ENCODE data around the gene TRPC6. TPM values are rescaled to one million over a fixed set of nuclear protein-coding genes. Genes with fewer than 3 reads are reported as not detected.
A peak's percentile ranks its signal among the peaks of the same experiment; 100 is the strongest.

TRPC6 gene
- total RNA-seq (under 1 TPM; 0.18 to 0.36 (median 0.23) TPM), polyA plus RNA-seq (0.20 TPM)
- long read RNA-seq, donor 1, result 0 reads
- long read RNA-seq, donor 2, result 0 reads
- long read RNA-seq, donor 3, full-length matches to known transcripts, result 1 of 2 reads
- long read RNA-seq, donor 3, partial matches to known transcripts, result 0 of 2 reads
- long read RNA-seq, donor 3, other reads (novel, unspliced or antisense), result 1 of 2 reads
- long read RNA-seq, donor 4, result 0 reads

GRCh38 chr11:101583251-101584128, at the start of gene TRPC6:
TSS of gene TRPC6 (minus strand) at chr11:101584007. CDS start at chr11:101583503, 504 bp downstream.
- Histone ChIP-seq H3K4me1 (ENCODE audit: control insufficient read depth, insufficient read depth, low read length) (no peaks in the 10 kb centered on the region), H3K27ac (ENCODE audit: low read length) (no peak within 1 kb of the TSS), H3K27me3 (ENCODE audit: control insufficient read depth, insufficient read depth) (no peaks in the 10 kb centered on the region), H3K4me3 (ENCODE audit: low read length) (peak within 1 kb of the TSS; percentile 41), H3K9me3 (ENCODE audit: control insufficient read depth, low read length) (no peaks in the 10 kb centered on the region)
- 2% methylated on average over 74 of the region's 74 CpGs for WGBS
- ATAC-seq (peak; percentile 49 to 57), DNase-seq (peak; percentile 22 to 56 (median 54))
- intact Hi-C loops (cut with DNase I), result no loop called here

GRCh38 chr11:101620026-101620425, 36.2 kb upstream of the TRPC6 start:
- no peaks in the 10 kb centered on the region for H3K4me1 ChIP-seq (ENCODE audit: control insufficient read depth, insufficient read depth, low read length)
- no peak overlapping the region for H3K4me3 ChIP-seq (ENCODE audit: low read length)
- H3K27ac ChIP-seq (ENCODE audit: low read length), result no peak overlapping the region
- intact Hi-C loops (cut with DNase I), result no loop called here
- ATAC-seq (no peak), DNase-seq (no peak)
- no peaks in the 10 kb centered on the region for H3K27me3 ChIP-seq (ENCODE audit: control insufficient read depth, insufficient read depth)
- WGBS, result 28% methylated on average over 3 of the region's 3 CpGs
- no peaks in the 10 kb centered on the region for H3K9me3 ChIP-seq (ENCODE audit: control insufficient read depth, low read length)

- intact Hi-C loops (cut with DNase I), result no loop called here
- Histone ChIP-seq H3K9me3 (ENCODE audit: control insufficient read depth, low read length) (no peaks in the 10 kb centered on the region), H3K27ac (ENCODE audit: low read length) (no peak overlapping the region), H3K4me3 (ENCODE audit: low read length) (no peak overlapping the region), H3K4me1 (ENCODE audit: control insufficient read depth, insufficient read depth, low read length) (no peaks in the 10 kb centered on the region), H3K27me3 (ENCODE audit: control insufficient read depth, insufficient read depth) (no peaks in the 10 kb centered on the region)
- ATAC-seq (no peak), DNase-seq (no peak)
- 86% methylated on average over 2 of the region's 2 CpGs for WGBS
Measured at GRCh38 chr11:101618709-101619108, 34.9 kb upstream of the TRPC6 start.

GRCh38 chr11:101617735-101618332, 34.0 kb upstream of the TRPC6 start:
- H3K27me3 ChIP-seq (ENCODE audit: control insufficient read depth, insufficient read depth), result no peaks in the 10 kb centered on the region
- H3K4me1 ChIP-seq (ENCODE audit: control insufficient read depth, insufficient read depth, low read length), result no peaks in the 10 kb centered on the region
- no peak for DNase-seq
- intact Hi-C loops (cut with DNase I), result no loop called here
- no peak for ATAC-seq
- WGBS, result 36% methylated on average over 6 of the region's 6 CpGs
- H3K4me3 ChIP-seq (ENCODE audit: low read length), result no peak overlapping the region
- H3K27ac ChIP-seq (ENCODE audit: low read length), result no peak overlapping the region
- H3K9me3 ChIP-seq (ENCODE audit: control insufficient read depth, low read length), result no peaks in the 10 kb centered on the region

- Histone ChIP-seq H3K4me1 (ENCODE audit: control insufficient read depth, insufficient read depth, low read length) (no peaks in the 10 kb centered on the region), H3K27me3 (ENCODE audit: control insufficient read depth, insufficient read depth) (no peaks in the 10 kb centered on the region), H3K9me3 (ENCODE audit: control insufficient read depth, low read length) (no peaks in the 10 kb centered on the region), H3K27ac (ENCODE audit: low read length) (no peak overlapping the region), H3K4me3 (ENCODE audit: low read length) (no peak overlapping the region)
- no peak for DNase-seq
- intact Hi-C loops (cut with DNase I), result no loop called here
- no peak for ATAC-seq
- 43% methylated on average over 1 of the region's 1 CpG for WGBS
Measured at GRCh38 chr11:101612481-101612880, 28.7 kb upstream of the TRPC6 start.

- no peak overlapping the region for H3K4me3 ChIP-seq (ENCODE audit: low read length)
- DNase-seq (no peak), ATAC-seq (no peak)
- H3K27ac ChIP-seq (ENCODE audit: low read length), result no peak overlapping the region
- no peaks in the 10 kb centered on the region for H3K9me3 ChIP-seq (ENCODE audit: control insufficient read depth, low read length)
- H3K27me3 ChIP-seq (ENCODE audit: control insufficient read depth, insufficient read depth), result no peaks in the 10 kb centered on the region
- no peaks in the 10 kb centered on the region for H3K4me1 ChIP-seq (ENCODE audit: control insufficient read depth, insufficient read depth, low read length)
- 34% methylated on average over 3 of the region's 3 CpGs for WGBS
- intact Hi-C loops (cut with DNase I), result no loop called here
Measured at GRCh38 chr11:101600924-101601323, 17.1 kb upstream of the TRPC6 start.

GRCh38 chr11:101586965-101587364, 3.2 kb upstream of the TRPC6 start:
- no peak for ATAC-seq
- Histone ChIP-seq H3K27ac (ENCODE audit: low read length) (no peak overlapping the region), H3K27me3 (ENCODE audit: control insufficient read depth, insufficient read depth) (no peaks in the 10 kb centered on the region), H3K9me3 (ENCODE audit: control insufficient read depth, low read length) (no peaks in the 10 kb centered on the region), H3K4me3 (ENCODE audit: low read length) (no peak overlapping the region), H3K4me1 (ENCODE audit: control insufficient read depth, insufficient read depth, low read length) (no peaks in the 10 kb centered on the region)
- intact Hi-C loops (cut with DNase I), result no loop called here
- DNase-seq, result no peak
- 86% methylated on average over 5 of the region's 5 CpGs for WGBS

- no peaks in the 10 kb centered on the region for H3K4me1 ChIP-seq (ENCODE audit: control insufficient read depth, insufficient read depth, low read length)
- intact Hi-C loops (cut with DNase I), result no loop called here
- no peak overlapping the region for H3K4me3 ChIP-seq (ENCODE audit: low read length)
- no peaks in the 10 kb centered on the region for H3K27me3 ChIP-seq (ENCODE audit: control insufficient read depth, insufficient read depth)
- no peaks in the 10 kb centered on the region for H3K9me3 ChIP-seq (ENCODE audit: control insufficient read depth, low read length)
- WGBS, result 48% methylated on average over 2 of the region's 2 CpGs
- H3K27ac ChIP-seq (ENCODE audit: low read length), result no peak overlapping the region
- DNase-seq (no peak), ATAC-seq (no peak)
Measured at GRCh38 chr11:101584655-101585054, 848 bp upstream of the TRPC6 start.

GRCh38 chr11:101584129-101584515, 315 bp upstream of the TRPC6 start:
- DNase-seq (no peak), ATAC-seq (no peak)
- no peaks in the 10 kb centered on the region for H3K9me3 ChIP-seq (ENCODE audit: control insufficient read depth, low read length)
- no peak overlapping the region for H3K27ac ChIP-seq (ENCODE audit: low read length)
- peak overlapping the region; percentile 41 for H3K4me3 ChIP-seq (ENCODE audit: low read length)
- no peaks in the 10 kb centered on the region for H3K27me3 ChIP-seq (ENCODE audit: control insufficient read depth, insufficient read depth)
- intact Hi-C loops (cut with DNase I), result no loop called here
- H3K4me1 ChIP-seq (ENCODE audit: control insufficient read depth, insufficient read depth, low read length), result no peaks in the 10 kb centered on the region
- 32% methylated on average over 8 of the region's 8 CpGs for WGBS

GRCh38 chr11:101582989-101583250, 887 bp downstream of the TRPC6 start:
- no peak overlapping the region for H3K27ac ChIP-seq (ENCODE audit: low read length)
- intact Hi-C loops (cut with DNase I), result no loop called here
- DNase-seq (no peak), ATAC-seq (peak in 1 of 2 donors; percentile 64)
- no peaks in the 10 kb centered on the region for H3K9me3 ChIP-seq (ENCODE audit: control insufficient read depth, low read length)
- H3K27me3 ChIP-seq (ENCODE audit: control insufficient read depth, insufficient read depth), result no peaks in the 10 kb centered on the region
- peak overlapping the region; percentile 41 for H3K4me3 ChIP-seq (ENCODE audit: low read length)
- 1% methylated on average over 19 of the region's 19 CpGs for WGBS
- H3K4me1 ChIP-seq (ENCODE audit: control insufficient read depth, insufficient read depth, low read length), result no peaks in the 10 kb centered on the region

- ATAC-seq (peak; percentile 16 to 29), DNase-seq (peak in 1 of 3 donors; percentile 39)
- Histone ChIP-seq H3K4me3 (ENCODE audit: low read length) (peak overlapping the region; percentile 41), H3K27me3 (ENCODE audit: control insufficient read depth, insufficient read depth) (no peaks in the 10 kb centered on the region), H3K4me1 (ENCODE audit: control insufficient read depth, insufficient read depth, low read length) (no peaks in the 10 kb centered on the region), H3K9me3 (ENCODE audit: control insufficient read depth, low read length) (no peaks in the 10 kb centered on the region), H3K27ac (ENCODE audit: low read length) (no peak overlapping the region)
- intact Hi-C loops (cut with DNase I), result no loop called here
- WGBS, result 4% methylated on average over 35 of the region's 35 CpGs
Measured at GRCh38 chr11:101582236-101582988, 1.4 kb downstream of the TRPC6 start.
